Cardiac septum (tissue), 1 donor: Measurements from ENCODE around the gene LRP1. TPM values are rescaled to one million over a fixed set of nuclear protein-coding genes. Genes with fewer than 3 reads are reported as not detected.

Experiments
- DNase-seq: peaks from one replicate; pipeline ENCODE4 v3.0.0-alpha.2; 2020; ENCODE audit warnings: low spot score
- intact Hi-C: fragments of 100-400 bp; cut with DNase I; formaldehyde crosslinking; loops from one replicate; pipeline ENCODE4 v1.14.0; 2022
- long read RNA-seq: library from polyadenylated mRNA; unstranded; transcript quantifications from one replicate; pipeline ENCODE4 v2.0.0, GENCODE V29; 2021
- total RNA-seq: library from RNA; stranded (reverse); fragmentation: NEBNext Ultra II Directional; extraction: Animal tissue kit (Norgen Biotek cat#: 25700); gene quantifications from one replicate; pipeline ENCODE4 v1.2.1, GENCODE V29; 2021
- donor health status: DM: no; HTN: no; CAD: no.

The LRP1 gene
- 103 TPM for total RNA-seq
- long read RNA-seq, partial matches to known transcripts = 75 of 88 reads
- long read RNA-seq, other reads (novel, unspliced or antisense) = 13 of 88 reads

DNA sequence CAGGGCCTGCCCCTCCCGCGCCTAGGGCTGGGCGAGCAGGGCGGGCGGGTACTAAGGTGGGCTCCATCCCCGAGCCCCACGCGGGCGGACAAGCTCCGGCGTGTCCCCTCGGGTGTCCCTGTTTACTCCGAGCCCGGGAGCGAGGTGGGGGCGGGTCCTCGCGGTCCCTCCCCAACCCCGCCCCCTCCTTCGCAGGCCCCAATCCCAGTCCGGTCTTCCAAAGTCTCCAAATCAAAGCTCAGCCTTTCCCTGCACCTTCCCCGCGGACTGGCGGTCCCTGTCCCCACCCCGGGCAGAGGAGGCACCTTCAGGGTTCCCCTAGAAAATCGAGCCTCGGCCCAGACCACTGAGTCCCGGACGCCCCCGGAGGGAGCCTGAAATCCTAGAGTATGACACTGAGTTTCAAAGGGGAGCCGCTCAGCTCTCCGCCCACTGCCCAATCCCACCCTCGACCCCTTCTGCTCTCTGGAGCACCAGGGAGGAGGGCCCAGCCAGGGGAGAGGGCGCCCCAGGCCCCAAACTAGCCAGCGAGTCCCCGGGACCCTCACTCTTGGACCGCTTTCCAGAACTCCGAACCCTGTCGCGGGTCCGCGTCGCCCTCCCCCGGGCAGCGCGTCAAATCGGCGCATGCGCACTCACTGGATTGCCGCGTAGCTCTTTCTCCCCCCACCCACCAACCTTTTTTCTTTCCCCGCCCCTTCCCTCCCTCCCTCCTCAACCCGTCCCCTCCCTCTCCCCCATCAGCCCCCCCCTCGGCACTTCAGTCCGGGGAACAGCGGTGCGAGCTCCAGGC lies at the start of gene LRP1:
Gene LRP1 (plus strand): TSS at position 758 of the 793 bp plus-strand sequence. CDS start 482 bp downstream, outside the sequence.
- DNase-seq = peak; percentile 89
- intact Hi-C loops = loop anchor here (2.0 kb wide), 1 partner anchor 25 kb away; no protein-coding TSS in a partner anchor

DNA sequence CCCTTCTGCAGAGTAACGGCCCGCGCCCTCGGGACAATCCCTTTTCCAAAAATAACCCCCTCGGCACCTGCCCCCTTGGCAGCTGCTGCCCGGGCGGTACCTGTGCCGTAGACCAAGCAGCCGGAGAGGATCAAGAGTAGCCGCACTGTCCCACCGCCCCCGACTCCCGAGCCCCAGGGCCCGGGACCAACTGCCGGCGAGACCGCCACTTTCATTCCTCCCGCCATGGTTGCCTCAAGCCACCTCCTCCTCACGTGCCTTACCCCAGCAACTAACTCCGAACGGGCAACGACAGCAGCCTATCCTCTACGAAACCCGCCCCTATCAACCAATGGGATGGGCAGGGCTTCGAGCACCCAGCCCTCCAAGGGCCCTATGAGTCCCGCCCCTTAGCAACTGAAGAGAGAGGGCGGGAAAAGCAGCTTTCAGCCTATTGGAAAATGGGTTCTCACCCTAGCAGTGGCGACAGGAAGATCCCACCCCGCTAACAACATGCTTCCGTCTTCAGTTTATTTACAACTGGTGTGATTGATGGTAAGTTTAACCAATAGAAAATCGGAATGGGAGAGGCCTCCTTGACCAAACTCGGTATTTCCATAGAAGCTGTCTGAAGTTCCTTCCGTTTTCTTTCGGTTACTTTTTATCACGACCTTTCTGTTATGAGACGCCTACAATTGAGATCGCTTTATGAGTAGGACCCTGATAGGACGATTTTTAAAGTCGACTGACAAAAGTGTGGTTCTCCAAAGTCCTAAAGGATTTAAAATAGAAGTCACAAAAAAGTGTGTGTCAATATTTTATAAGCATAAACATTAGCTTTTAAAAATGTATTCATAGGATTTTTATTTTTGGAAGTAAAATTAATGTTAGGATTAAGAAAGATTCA lies 49.5 kb upstream of the LRP1 start, which contains the start of gene NEMP1:
Gene NEMP1 (minus strand): TSS at position 273 of the 886 bp plus-strand sequence. CDS start 46 bp downstream, at position 227.
- DNase-seq = peak; percentile 98
- intact Hi-C loops = no loop called here

DNA sequence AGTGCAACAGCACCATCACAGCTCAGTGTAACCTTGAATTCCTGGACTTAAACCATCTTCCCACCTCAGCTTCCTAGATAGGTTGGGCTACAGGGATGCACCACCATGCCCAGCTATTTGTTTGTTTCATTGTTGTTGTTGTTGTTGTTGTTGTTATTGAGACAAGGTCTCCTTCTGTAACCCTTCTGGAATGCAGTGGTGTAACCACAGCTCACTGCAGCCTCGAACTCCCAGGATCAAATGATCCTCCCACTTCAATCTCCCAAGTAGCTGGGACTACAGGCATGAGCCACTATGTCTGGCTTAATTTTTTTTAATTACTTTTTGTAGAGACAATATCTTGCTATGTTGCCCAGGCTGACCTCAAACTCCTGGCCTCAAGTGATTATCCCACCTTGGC lies 48.5 kb upstream of the LRP1 start:
- intact Hi-C loops = no loop called here
- no peak for DNase-seq

DNA sequence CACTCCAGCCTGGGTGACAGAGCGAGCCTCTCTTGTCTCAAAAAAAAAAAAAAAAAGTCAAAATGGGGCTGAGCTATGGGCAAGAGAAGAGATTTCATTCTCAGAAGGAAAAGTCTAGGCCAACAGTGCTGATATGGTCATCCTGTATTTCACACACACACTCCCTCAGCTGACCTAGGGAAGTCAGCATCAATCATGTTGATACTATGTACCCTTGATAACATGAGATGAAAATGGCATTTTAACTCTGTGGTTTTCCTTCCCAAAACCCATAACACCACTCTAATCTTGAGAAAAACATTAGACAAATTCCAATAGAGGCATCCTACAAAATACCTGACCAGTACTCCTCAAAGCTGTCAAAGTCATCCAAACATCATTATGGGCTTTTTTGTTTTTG lies 47.4 kb upstream of the LRP1 start:
- intact Hi-C loops = no loop called here
- DNase-seq = no peak

DNA sequence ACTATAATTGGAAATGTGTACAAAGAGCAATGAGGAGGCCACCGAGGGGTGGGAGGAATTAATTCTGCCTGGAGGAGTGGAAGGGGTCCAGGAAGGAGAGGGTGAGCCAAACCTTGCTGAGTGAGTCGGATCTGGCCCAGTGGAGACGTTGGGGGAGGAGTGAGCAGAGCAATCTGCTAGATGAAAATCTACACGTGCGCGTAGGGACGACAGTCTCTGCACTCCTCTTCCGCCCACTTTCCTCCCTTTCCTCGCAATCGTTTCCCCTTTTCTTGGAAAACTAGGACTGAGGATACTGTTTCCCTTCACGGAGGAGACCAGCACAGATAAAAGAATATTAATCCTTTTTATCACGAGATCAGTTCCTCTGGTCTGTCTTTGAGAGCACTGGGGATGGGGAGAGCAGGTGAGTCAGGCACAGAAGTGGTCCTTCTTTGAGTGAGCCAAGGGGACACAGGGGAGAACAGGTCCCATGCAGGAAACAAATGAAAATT lies 42.2 kb upstream of the LRP1 start:
- intact Hi-C loops = no loop called here
- DNase-seq = no peak

DNA sequence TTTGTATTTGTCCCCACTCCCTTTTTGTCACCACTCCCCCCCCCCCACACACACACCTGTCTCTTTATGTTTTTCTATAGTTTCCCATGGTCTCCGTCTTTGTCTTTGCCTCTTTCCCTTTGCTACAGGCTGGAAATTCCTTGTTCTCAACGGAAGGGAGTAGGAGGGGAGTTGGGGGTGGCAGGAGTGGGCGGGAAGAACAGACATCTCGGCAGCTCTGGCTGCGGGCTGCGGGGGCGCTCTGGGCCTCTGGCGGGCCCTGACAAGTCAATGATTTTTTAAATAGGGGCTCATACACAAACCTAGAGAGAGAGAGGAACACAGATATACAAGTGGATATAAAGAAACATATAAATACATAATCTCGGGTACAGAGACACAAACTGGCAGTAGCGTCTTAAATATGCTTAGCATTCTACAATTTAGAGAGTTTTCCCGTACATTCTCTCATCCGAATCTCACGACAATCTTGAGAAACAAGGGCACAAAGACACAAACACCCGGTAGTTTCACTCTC lies 41.7 kb upstream of the LRP1 start:
- no peak for DNase-seq
- intact Hi-C loops = no loop called here

DNA sequence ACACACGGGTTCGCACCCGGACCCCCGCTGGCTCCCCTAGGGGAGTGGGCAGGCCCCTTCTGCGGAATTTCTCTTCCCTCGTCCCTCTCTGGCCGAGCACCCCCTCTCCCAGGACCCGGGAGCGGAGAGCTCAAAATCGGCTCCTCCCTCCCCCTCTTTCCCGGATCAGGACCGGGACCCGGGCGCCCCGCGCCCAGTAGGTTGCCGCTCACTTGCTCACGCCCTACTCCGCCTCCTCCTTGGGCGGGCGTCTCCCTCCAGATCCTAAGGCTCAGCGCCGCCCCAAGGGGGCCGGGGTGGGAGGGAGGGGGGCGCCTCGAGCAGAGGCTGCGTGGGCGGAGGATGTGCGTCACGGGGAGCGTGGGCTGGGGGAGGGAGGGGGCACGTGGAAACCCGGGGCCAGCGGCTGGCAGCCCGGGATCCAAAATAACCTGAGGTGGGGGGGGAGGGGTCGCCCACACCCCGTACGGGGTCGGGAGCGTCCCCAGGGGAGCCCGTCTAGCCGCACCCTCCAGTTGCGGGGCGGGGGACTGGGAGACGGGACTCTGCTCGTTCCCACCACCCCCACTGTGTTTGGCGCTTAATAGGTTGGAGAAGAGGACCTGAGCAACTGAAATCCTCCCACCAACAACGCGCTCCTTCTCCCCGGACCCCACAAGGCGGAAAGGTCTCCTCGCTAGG lies 41.1 kb upstream of the LRP1 start:
- peak; percentile 93 for DNase-seq
- intact Hi-C loops = no loop called here

DNA sequence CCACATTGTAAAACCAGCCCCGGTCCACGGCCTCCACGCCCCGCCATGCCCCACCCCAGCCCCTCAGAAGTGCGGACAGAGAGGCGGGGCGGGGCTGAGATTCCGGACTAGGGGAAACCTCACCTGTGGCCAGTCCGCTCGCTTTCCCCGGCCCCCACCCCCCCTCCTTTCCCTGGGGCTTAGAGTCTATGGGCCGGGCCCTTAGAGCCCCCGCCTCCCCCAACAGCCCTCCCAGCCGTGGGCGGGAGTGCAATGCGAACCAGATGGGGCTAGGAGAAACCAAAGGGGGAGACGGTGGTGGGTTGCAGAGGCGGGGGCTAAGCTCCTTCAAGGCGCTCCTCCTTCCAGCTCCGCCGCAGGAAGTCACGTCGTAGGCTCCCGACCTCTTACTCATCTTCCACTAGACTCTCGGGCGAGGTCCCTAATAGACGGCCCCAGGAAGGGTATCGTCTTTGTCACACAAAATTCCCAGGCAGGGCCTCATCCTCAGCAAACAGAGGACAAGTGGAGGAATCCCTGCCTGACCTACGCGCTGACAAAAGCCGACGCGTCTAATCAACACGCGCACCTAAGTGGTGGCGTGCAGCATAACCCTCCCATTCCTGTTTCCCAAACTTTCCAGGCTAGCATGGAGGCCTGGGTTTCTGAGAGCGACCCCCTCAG lies 40.5 kb upstream of the LRP1 start:
- intact Hi-C loops = loop anchor here (1.0 kb wide), 1 partner anchor 23 kb away; the partner anchor contains the start of gene STAT6
- peak; percentile 87 for DNase-seq

DNA sequence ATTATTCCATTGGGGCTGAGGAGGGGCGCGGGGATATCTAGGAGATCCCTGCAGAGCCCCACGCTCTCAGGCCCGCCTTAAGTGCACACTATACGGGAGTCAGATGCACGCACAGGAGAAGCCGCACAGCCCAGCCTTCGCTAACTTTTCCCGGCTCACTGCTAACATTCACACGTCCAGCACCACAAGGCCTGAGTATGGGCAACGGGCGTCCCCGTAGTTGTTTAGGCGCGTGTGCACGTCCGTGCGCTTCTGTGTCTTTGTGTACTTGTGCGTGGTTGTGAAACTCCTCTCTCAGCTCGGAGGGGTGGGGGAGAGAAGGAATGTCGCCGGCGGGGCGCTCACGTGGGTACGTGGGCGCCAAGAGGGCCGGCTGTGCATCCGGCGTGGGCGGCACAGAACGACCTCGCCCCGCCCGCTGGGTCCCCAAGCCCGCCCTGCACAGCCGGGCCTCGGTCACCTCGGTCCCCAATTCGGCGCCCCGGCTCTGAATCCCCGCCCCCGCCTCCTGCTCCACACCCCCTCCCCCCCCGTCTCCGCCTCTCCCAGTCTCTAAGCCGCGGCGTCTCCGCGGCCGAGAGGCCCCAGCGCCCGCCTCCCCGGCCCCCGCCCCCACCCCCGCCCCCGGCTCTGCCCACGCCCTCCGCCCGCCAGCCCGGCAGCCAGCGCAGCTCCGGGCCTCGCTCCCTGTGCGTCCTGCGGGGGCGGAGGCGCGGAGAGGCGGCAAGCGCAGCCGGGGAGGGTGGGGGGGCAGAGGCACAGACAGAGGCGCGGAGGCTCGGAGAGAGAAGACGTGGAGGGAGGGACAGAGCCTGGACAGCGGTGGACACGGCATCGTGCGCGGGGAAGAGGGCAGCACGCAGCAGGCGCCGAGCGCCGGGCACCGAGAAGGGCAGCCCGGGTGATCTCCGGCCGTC lies 39.7 kb upstream of the LRP1 start, which contains the start of gene NAB2:
Gene NAB2 (plus strand): TSS at position 761 of the 917 bp plus-strand sequence. CDS start 158 bp downstream, outside the sequence.
- intact Hi-C loops = loop anchor here (1.0 kb wide), 1 partner anchor 23 kb away; the partner anchor contains the start of gene STAT6
- DNase-seq = peak; percentile 97

DNA sequence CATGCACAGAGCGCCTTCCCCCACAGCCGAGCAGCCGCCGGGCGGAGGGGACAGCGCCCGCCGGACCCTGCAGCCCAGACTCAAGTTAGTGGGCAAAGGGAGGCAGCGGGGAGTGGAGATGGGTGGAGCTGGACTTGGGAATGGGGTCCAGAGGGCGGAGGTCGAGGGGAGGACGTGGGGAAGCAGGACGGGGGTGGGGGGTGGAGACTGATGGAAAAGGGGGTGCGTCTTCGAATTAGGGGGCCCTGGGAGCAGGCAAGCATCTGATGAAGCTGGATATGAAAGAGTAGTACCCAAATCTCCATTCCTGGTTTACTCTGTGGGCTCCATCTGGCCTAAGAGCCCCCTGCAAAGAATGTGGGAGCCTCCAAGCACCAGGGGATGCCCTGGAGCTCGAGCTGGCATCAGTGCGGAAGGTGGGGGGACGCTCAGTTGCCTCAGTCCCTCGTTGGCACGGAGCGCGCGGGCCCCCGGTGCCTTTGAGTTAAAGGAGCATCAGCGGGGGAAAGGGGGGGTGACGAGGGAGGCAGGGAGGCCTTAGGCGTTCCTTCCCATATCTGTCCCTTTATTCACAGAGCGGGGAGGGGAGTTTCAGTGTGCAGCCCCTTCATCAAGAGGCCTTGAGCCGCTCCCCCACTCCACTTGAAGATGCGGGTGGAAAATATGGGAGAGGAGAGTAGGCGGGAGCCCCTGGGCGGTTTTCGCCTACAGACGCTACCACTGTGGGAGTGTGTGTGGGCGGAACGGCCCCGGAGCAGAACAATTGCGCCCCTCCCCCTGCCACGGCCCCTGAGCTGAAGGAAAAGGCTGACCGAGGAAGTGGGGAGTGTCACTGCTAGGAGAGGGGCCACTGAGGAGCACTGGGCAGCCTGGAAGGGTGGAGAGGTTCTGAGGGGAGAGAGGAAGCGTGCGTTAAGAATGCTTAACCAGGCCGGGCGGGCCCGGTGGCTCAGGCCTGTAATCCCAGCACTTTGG lies 38.7 kb upstream of the LRP1 start:
- intact Hi-C loops = no loop called here
- DNase-seq = peak; percentile 89

DNA sequence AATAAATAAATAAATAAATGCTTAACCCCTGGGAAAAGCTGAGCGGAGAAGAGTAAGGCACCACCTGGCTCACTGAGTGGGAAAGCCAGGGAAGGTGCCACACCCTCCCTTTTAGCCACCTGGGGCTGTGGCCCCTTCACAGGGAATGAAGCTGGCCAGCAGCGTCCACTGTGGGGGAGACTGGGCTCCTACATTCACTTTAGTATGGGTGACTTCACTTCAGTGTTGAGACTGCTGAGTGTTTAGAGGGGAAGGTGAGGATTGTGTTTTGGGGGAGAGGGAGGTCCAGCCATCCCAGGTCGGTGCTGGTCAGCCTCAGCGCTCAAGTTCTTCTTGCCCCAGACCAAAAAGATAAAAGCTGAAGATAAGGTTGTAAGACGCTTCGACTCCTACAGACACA lies 37.8 kb upstream of the LRP1 start:
- intact Hi-C loops = no loop called here
- DNase-seq = no peak

DNA sequence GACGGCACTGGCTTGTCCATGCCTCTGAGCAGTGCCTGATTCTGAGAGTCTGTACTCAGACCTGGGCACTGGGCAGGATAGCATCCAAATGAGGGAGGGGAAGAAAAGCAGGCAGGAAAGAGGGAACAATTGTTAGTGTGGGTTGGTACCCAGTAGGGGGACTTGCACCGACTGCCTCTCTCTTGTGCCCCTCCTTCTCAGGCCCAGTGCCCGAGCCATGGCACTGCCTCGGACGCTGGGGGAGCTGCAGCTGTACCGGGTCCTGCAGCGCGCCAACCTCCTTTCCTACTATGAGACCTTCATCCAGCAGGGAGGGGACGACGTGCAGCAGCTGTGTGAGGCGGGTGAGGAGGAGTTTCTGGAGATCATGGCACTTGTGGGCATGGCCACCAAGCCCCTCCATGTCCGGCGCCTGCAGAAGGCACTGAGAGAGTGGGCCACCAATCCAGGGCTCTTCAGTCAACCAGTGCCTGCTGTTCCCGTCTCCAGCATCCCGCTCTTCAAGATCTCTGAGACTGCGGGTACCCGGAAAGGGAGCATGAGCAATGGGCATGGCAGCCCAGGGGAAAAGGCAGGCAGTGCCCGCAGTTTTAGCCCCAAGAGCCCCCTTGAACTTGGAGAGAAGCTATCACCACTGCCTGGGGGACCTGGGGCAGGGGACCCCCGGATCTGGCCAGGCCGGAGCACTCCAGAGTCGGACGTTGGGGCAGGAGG lies 37.2 kb upstream of the LRP1 start:
- intact Hi-C loops = no loop called here
- DNase-seq = no peak

DNA sequence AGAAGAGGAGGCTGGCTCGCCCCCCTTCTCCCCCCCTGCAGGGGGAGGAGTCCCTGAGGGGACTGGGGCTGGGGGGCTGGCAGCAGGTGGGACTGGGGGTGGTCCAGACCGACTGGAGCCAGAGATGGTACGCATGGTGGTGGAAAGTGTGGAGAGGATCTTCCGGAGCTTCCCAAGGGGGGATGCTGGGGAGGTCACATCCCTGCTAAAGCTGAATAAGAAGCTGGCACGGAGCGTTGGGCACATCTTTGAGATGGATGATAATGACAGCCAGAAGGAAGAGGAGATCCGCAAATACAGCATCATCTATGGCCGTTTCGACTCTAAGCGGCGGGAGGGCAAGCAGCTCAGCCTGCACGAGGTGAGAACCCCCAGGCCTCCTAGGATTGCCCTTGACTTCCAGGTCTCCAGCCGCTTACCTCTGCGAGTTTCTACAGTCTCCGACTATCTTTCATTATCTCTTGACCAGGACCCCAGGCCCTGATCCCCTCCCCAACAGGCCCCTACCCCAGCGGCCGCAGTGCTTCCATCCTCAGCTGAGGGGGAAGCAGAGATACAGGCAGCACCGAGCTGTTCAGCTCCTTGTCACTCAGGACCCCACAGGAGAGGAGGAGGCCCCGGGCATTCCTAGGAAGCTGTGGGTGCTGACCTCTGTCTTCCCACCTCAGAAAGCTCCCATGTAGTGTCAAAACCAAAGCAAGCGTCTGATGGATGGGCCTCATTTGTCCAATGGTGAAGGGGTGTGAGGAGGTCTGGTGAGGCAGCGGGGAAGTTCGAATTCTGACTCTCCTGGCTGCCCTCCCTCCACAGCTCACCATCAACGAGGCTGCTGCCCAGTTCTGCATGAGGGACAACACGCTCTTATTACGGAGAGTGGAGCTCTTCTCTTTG lies 36.4 kb upstream of the LRP1 start:
- intact Hi-C loops = no loop called here
- DNase-seq = no peak

DNA sequence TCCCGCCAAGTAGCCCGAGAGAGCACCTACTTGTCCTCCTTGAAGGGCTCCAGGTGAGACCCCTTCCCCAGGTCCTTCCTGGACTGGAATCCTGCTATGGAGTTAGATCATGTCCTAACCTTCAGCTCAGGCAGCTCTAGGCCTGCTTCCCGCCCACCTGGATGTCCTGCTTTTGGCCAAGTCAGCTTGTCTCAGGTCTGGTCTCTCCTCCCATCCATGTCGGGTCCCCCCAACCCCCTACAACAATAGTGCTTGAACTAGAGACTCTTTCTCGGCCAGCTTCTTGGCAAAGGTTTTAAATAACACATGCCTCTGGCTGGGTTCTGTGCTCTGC lies 35.8 kb upstream of the LRP1 start:
- DNase-seq = no peak
- intact Hi-C loops = no loop called here

DNA sequence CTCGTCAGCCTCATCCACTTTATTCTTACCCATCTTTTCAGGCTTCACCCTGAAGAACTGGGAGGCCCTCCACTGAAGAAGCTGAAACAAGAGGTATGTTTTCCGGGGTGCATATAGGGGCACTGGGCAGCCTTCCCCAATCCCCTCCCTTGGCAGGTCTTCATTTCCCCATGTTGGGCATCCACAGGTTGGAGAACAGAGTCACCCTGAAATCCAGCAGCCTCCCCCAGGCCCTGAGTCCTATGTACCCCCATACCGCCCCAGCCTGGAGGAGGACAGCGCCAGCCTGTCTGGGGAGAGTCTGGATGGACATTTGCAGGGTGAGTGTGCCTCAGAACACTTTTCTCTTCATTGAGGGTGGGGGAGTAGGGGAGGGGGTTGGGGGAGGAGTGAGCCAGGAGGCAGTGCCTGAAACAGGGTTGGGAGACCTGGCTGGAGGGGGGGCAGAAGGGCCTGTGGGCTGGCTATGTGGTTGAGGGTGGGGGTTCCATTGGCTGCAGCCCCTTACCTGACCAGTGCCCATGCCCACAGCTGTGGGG lies 35.3 kb upstream of the LRP1 start:
- no peak for DNase-seq
- intact Hi-C loops = no loop called here
